Suprapubic skin (tissue), 4 donors: Measurements from ENCODE around the gene KLHDC4. TPM values are rescaled to one million over a fixed set of nuclear protein-coding genes. Genes with fewer than 3 reads are reported as not detected.
"Not testable (repeated sequence)": the region's sequence is repeated elsewhere in the genome, so short reads cannot be mapped to it uniquely, and the experiment has no call there.

Experiments used
- DNase-seq, 2 donors: peaks; one replicate each; pipeline ENCODE4 v3.0.0-alpha.2; 2019; ENCODE audit warnings: low spot score in 2 of 2
- H3K27ac ChIP-seq: fragments of 200-600 bp; sonication (generic); one replicate; pipeline ENCODE4 v1.5.1; 2019
- H3K27me3 ChIP-seq: fragments of 200-600 bp; sonication (generic); one replicate; pipeline ENCODE4 v1.5.1; 2019
- H3K36me3 ChIP-seq: fragments of 200-600 bp; sonication (generic); one replicate; pipeline ENCODE4 v1.5.1; 2019
- H3K4me1 ChIP-seq: fragments of 200-600 bp; sonication (generic); one replicate; pipeline ENCODE4 v1.5.1; 2019
- H3K4me3 ChIP-seq: fragments of 200-600 bp; sonication (generic); one replicate; pipeline ENCODE4 v1.5.1; 2019; ENCODE audit warnings: mild to moderate bottlenecking
- H3K9me3 ChIP-seq: fragments of 200-600 bp; sonication (generic); one replicate; pipeline ENCODE4 v1.5.1; 2019
- CTCF ChIP-seq, 2 donors: fragments of 200-600 bp in 1 of 2; fragments of 450-650 bp in 1 of 2; sonication (generic) in 1 of 2; IDR thresholded peaks; one replicate each; pipeline ENCODE4 v1.5.1; 2016 to 2019; ENCODE audit warnings: antibody characterized with exemption in 2 of 2, mild to moderate bottlenecking in 1 of 2, moderate library complexity in 1 of 2
- EP300 ChIP-seq: sonication (generic); formaldehyde crosslinking; IDR thresholded peaks from one replicate; pipeline ENCODE4 v1.6.1; 2017; ENCODE audit warnings: antibody characterized with exemption
- POLR2A ChIP-seq, 2 donors: fragments of 450-650 bp; IDR thresholded peaks; one replicate each; pipeline ENCODE4 v1.6.1; 2017; ENCODE audit warnings: antibody characterized with exemption in 2 of 2, mild to moderate bottlenecking in 2 of 2, moderate library complexity in 2 of 2
- POLR2AphosphoS5 ChIP-seq, 3 donors: sonication (generic); formaldehyde crosslinking; IDR thresholded peaks; one replicate each; pipeline ENCODE4 v1.6.1; 2017; ENCODE audit warnings: antibody characterized with exemption in 3 of 3
- WGBS: methylation state at CpG from one replicate; pipeline ENCODE4 v1.1.5; 2018; 5-methylcytosine and 5-hydroxymethylcytosine counted together
- total RNA-seq, 4 donors: library from RNA; depleted of rRNA; stranded (reverse); fragments of >200 nt; gene quantifications; one replicate each; pipeline ENCODE4 v1.1.0, GENCODE V29; 2016

The KLHDC4 gene
- total RNA-seq, 4 donors from 2014 or later = 26.6 to 104 (median 30.1) TPM

GRCh38 chr16:87792205-87792565, 26.4 kb upstream of the KLHDC4 start:
- Histone ChIP-seq H3K9me3 (no peaks in the 10 kb centered on the region), H3K27me3 (no peaks in the 10 kb centered on the region), H3K4me1 (peaks cover 25% of the 10 kb centered on the region), H3K4me3 (no peak overlapping the region), H3K27ac (no peak overlapping the region), H3K36me3 (no peaks in the 10 kb centered on the region)
- no peak for DNase-seq
- no peak for TF ChIP-seq POLR2AphosphoS5 (IDR thresholded peaks at IDR 0.05)
- TF ChIP-seq POLR2A (IDR thresholded peaks at IDR 0.05) = no peak
- no peak for TF ChIP-seq CTCF (IDR thresholded peaks at IDR 0.05)
- TF ChIP-seq EP300 = no peak
- 95% methylated on average over 7 of the region's 7 CpGs for WGBS

- H3K9me3 ChIP-seq = no peaks in the 10 kb centered on the region
Observed at GRCh38 chr16:87791295-87792204, 25.8 kb upstream of the KLHDC4 start.

GRCh38 chr16:87790292-87791100, 24.7 kb upstream of the KLHDC4 start:
- Histone ChIP-seq H3K9me3 (no peaks in the 10 kb centered on the region), H3K4me3 (no peak overlapping the region), H3K27me3 (no peaks in the 10 kb centered on the region), H3K4me1 (peaks cover 25% of the 10 kb centered on the region), H3K27ac (peak overlapping the region; percentile 77), H3K36me3 (no peaks in the 10 kb centered on the region)
- no peak for DNase-seq
- WGBS = 47% methylated on average over 14 of the region's 17 CpGs
- no peak for TF ChIP-seq CTCF (IDR thresholded peaks at IDR 0.05)
- no peak for TF ChIP-seq EP300
- no peak for TF ChIP-seq POLR2AphosphoS5 (IDR thresholded peaks at IDR 0.05)
- TF ChIP-seq POLR2A (IDR thresholded peaks at IDR 0.05) = no peak

More at GRCh38 chr16:87791295-87792204, 25.8 kb upstream of the KLHDC4 start:
- Histone ChIP-seq H3K27ac (no peak overlapping the region), H3K4me3 (no peak overlapping the region), H3K36me3 (no peaks in the 10 kb centered on the region), H3K4me1 (peaks cover 25% of the 10 kb centered on the region), H3K27me3 (no peaks in the 10 kb centered on the region)
- DNase-seq = no peak
- no peak for TF ChIP-seq POLR2A (IDR thresholded peaks at IDR 0.05)
- 78% methylated on average over 29 of the region's 32 CpGs for WGBS

- no peak for DNase-seq
- 64% methylated on average over 13 of the region's 20 CpGs for WGBS
Observed at GRCh38 chr16:87789437-87790291, 23.9 kb upstream of the KLHDC4 start.

GRCh38 chr16:87788730-87789436, 23.1 kb upstream of the KLHDC4 start:
- not testable (repeated sequence) for DNase-seq, H3K4me3 ChIP-seq, H3K36me3 ChIP-seq, H3K9me3 ChIP-seq, H3K27me3 ChIP-seq
- 87% methylated on average over 10 of the region's 10 CpGs for WGBS
- Histone ChIP-seq H3K27ac (peak overlapping the region; percentile 77), H3K4me1 (peaks cover 25% of the 10 kb centered on the region)

More at GRCh38 chr16:87789437-87790291, 23.9 kb upstream of the KLHDC4 start:
- H3K36me3 ChIP-seq = no peaks in the 10 kb centered on the region
- peaks cover 25% of the 10 kb centered on the region for H3K4me1 ChIP-seq
- no peak overlapping the region for H3K4me3 ChIP-seq
- H3K27ac ChIP-seq = peak overlapping the region; percentile 77
- no peaks in the 10 kb centered on the region for H3K27me3 ChIP-seq
- H3K9me3 ChIP-seq = no peaks in the 10 kb centered on the region
- TF ChIP-seq POLR2AphosphoS5 (IDR thresholded peaks at IDR 0.05) (peak in 2 of 3 donors; percentile 13 to 31), CTCF (IDR thresholded peaks at IDR 0.05) (no peak), POLR2A (IDR thresholded peaks at IDR 0.05) (no peak), EP300 (no peak)

- H3K27me3 ChIP-seq, H3K4me3 ChIP-seq, H3K36me3 ChIP-seq, DNase-seq, H3K9me3 ChIP-seq, H3K27ac ChIP-seq: not testable (repeated sequence)
- H3K4me1 ChIP-seq = peaks cover 25% of the 10 kb centered on the region
- WGBS = 85% methylated on average over 2 of the region's 2 CpGs
Observed at GRCh38 chr16:87787451-87788091, 21.8 kb upstream of the KLHDC4 start.
